SK-N-DZ (cell line): ENCODE results near the gene PRR15L.
"Not testable (repeated sequence)": the region's sequence is repeated elsewhere in the genome, so short reads cannot be mapped to it uniquely, and the experiment has no call there.

Source experiments
- DNase-seq: peaks from one replicate; pipeline ENCODE4 v3.0.0-alpha.2; 2015; ENCODE audit warnings: low spot score

Gene PRR15L

DNA sequence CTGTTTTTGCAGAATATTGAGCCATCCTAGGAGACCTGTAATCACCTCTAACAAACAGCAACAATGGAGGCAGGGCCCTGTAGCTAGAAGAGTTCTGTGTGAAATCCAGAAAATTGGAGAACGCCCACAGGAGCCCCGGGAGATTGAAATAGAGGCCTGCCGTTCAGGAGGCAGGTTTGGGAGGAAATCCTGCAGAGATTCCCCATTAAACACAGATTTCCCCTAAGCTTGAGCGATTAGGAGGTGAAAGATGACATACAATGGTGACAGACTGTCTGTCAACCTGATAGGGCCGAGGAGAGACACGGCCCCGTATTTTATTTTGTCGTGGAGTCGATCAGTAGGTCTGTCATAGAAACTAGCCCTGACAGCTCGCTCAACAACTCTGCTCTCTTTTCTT is 31.5 kb upstream of the PRR15L start:
- DNase-seq, result no peak

DNA sequence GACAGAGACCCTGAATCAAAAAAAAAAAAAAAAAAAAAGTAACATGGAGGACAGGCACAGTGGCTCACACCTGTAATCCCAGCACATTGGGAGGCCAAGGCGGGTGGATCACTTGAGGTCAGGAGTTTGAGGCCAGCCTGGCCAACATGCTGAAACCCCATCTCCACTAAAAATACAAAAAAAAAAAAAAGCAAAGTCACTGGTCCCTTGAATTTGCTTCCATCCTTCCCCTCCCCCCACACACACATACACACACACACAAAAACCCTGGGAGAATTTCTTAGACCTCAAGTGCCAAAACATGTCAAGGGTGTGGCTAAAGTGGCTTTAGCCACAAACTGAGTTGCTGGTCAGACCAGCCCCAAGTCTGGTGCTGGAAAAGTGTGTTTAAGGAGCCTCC is 30.8 kb upstream of the PRR15L start:
- DNase-seq, result not testable (repeated sequence)

DNA sequence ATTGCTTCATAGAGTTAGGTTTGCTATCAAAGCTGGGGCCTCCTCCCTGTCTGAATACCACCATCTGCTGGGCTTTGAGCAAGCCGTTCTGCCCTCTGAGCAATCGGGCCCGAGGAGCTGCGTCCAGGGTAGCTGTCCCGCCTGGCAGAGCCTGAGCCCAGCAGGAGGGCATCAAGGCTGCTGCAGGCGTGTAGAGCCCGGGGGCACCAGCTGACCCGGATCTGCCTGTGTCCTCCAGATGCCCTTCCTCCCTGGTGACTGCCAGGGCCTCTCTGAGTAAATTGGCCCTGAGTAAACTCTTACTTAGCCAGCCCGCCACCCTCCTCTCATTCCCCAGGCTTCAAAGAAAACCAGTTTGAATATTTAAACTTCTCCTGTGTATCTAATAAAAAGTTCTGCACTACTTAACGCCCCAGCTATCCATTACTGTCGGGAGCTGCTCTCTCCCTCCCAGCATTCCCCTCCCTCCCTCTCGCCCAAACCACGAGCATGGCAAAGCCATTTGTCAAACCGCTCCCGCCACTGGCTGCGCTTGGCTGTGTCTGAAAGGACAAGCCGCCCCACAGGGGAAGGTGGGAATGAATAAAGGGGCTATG is 29.7 kb upstream of the PRR15L start:
- DNase-seq, result no peak

DNA sequence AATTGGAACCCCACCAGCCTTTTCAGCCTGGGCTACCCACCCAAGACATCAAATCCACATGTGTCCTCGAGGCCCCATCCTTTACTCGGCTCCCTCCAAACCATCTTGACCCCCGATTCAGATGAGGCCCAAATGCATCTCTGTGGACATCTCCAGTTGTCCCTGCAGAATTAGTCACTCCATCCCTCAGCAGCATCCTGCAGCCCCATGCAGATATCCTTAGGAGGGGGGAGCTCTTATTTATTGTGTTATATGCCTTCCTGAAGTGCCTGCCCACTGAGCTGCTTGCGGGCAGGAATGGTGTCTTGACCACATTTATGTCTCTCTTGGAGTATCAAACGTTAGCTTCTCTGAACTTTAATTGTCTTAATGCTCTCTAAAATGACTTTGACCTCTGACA is 28.8 kb upstream of the PRR15L start:
- no peak for DNase-seq

- DNase-seq, result no peak
Measured at GRCh38 chr17:47983492-47984223, 26.0 kb upstream of the PRR15L start.

GRCh38 chr17:47982645-47983390 is 25.1 kb upstream of the PRR15L start:
- peak; percentile 83 for DNase-seq

GRCh38 chr17:47982091-47982617 is 24.5 kb upstream of the PRR15L start:
- DNase-seq, result peak; percentile 88

DNA sequence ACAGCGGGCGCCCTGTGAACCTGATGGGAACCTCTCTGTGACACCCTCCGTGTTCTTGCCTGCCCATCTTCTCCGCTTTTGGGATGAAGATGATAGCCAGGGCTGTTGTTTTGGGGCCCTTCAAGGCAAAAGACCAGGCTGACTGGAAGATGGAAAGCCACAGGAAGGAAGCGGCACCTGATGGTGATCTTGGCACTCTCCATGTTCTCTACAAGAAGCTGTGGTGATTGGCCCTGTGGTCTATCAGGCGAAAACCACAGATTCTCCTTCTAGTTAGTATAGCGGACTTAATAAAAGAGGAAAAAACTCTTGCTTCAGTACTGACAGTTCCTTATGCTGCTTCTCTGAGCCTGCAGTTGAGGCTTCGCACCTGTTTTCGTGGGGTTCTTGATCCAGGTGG is 23.8 kb upstream of the PRR15L start:
- no peak for DNase-seq

GRCh38 chr17:47980541-47980940 is 22.9 kb upstream of the PRR15L start:
- no peak for DNase-seq

- peak; percentile 86 for DNase-seq
Measured at GRCh38 chr17:47978324-47978723, 20.6 kb upstream of the PRR15L start.

DNA sequence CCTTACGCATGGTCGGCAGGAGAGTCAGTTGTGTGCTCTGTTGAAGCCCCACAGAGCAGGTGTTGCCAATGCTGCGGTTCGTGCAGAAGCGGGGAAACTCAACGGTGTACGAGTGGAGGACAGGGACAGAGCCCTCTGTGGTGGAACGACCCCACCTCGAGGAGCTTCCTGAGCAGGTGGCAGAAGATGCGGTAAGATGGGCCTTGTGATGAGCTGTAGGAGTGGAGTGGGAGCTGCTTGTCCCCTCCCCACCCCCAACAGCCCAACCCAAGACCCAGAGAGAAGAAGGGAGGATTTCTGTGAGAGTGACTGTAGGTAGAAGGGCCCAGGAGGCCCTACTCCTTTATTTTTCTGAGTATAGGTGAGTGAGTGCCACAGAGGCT is 18.1 kb upstream of the PRR15L start:
- DNase-seq, result no peak

DNA sequence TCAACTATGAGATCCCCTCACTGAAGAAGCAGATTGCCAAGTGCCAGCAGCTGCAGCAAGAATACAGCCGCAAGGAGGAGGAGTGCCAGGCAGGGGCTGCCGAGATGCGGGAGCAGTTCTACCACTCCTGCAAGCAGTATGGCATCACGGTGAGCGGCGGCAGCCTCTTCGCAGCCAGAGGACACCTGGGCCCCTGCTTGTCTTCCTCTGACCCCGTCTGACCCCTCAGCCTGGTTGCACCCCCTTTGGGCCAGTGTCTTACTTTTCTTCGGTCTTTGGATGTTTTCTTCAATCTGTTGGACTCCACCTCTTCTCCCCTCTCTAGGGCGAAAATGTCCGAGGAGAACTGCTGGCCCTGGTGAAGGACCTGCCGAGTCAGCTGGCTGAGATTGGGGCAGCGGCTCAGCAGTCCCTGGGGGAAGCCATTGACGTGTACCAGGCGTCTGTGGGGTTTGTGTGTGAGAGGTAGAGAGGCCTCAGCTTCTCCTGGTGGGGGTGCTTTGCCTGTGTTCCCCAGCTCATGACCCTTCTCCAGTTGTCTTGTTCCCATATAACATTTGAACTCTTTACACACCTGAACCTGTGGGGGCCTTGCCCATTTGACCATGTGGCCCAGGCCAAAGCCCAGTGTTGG is 17.6 kb upstream of the PRR15L start:
- DNase-seq, result no peak

GRCh38 chr17:47973541-47973940 is 15.9 kb upstream of the PRR15L start:
- DNase-seq, result no peak

- DNase-seq, result peak; percentile 100
Measured at GRCh38 chr17:47970725-47971499, 13.2 kb upstream of the PRR15L start, which contains the start of gene CDK5RAP3. Gene CDK5RAP3 (plus strand): TSS chr17:47971113. CDS start chr17:47971147, 34 bp downstream.

DNA sequence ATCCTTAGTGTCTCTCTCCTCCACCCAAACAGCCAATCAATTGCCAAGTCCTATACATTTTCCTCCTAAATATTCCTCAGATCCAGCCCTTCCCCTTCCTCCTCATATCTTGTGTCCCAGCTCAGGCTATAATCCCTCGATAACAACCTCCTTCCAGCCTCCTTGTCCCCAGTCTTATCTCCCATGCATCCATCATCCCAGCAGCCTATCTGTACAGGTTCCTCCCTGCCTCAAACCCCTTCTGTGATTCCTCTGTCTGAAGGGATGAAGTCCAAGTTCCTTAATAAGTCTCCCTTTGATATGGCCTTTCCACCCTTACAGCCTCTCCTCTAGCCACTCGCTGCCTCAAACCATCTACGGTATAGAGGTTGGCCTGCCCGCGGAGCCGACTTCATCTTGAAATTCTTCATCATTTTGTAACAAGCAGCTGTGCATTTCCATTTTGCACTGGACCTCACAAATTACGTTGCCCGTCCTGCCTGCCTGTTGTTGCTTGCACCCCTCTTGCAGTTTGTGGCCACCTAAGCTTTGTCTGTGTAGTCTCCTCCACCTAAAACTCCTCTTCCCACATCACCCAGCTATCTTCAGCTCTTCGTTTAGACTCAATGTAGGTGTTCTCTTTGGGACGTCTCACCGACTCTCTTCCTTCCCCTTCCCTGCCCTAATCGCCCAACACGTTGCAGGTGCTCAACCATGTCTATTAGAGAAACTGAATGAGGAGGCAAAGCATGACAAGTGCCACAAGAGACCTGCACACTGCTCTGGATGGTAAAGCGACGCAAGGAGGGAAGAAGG is 12.4 kb upstream of the PRR15L start:
- no peak for DNase-seq

DNA sequence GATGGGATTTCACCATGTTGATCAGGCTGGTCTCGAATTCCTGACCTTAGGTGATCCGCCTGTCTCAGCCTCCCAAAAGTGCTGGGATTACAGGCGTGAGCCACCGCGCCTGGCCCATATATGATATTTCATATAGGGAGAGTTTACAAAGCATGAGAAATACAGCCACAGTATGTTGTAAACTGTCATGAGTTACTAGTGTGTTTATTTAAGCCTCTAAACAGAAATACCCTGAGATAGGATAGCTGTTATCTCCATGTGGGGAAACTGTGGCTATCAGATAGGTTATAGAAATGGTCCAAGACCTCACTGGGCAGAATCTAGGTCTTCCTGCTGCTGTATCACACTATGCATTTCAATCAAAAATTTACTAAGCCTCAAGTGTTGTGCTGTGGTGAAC is 11.2 kb upstream of the PRR15L start:
- DNase-seq, result no peak

DNA sequence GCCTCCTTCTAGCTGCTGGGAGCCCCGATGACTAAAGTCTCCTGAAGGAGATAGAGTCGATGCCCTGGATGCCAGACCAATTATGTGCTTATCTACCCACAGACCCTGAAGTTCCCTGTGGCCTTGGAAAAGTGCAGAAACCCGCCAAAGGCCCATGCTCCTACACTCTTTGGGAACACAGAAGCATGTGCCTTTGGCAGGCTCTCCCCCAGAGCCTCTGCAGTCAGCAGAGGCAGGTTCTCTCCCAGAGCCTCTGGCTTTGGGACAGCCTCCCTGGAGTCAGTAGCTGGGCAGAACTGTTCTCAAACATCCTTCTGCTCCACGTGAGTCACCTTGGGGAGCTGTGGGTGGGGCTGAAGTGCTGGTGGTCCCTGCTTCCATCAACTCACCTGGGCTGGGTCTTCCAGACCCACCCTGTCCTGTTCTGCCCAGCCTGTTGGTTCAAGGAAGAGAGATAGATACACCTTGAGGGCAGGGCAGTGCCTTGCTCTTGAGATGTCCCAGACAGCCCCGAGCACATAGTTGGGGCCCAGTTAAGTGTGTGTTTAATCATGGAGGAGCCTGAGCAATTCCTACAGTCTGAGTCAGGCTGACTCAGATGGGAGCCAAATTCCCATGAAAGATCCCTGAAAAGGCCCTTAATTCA is 10.0 kb upstream of the PRR15L start:
- no peak for DNase-seq

DNA sequence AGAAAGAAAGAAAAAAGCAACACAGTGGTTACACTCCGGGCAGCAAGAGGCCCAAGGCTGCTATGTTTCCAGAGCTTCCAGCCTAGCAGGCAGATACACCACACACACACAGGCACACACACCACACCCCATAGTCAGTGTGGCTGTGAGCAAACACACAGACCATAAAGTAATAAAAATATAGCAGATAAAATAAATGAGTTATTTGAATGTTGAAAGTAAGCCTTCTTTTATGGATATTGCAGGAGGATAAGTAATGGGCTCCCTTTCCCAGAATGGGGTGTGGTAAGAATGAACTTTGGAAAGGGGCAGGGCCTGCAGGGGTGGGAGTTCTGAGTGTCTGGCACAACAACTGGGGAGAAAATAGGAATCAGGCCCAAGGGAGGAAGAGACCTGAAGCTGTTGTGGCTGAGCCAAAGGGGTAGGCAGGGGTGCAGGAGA is 8.4 kb upstream of the PRR15L start:
- no peak for DNase-seq

GRCh38 chr17:47964856-47965255 is 7.2 kb upstream of the PRR15L start:
- DNase-seq, result no peak

DNA sequence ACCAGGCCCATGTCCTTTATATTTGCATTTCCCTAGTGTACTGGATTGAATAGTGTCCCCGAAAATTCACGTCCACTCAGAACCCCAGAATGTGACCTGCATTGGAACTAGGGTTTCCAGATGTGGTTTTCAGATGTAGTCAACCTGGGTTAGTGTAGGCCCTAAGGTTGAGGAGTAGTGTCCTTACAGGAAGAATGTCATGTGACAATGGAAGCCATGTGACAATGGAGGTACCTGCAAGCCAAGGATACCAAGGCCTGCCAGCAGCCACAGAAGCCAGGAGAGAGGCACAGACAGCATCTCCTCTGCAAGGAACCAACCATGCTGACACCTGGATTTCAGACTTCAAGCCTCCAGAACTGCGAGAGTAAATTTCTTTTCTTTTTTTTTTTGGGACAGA is 5.2 kb upstream of the PRR15L start:
- DNase-seq, result no peak
